ENCODE measurements around the gene USP35.

DNA sequence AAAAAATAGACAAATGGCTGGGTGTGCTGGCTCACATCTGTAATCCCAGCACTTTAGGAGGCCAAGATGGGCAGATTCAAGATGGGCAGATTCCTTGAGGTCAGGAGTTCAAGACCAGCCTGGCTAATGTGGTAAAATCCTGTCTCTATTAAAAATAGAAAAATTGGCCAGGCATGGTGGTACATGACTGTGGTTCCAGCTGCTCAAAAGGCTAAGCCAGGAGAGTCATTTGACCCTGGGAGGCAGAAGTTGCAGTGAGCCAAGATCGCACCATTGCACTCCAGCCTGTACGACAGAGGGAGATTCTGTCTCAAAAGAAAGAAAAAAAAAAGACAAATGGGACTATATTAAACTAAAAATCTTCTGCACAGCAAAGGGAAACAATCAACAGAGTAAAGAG is 55.4 kb downstream of the USP35 start:
- TF ChIP-seq POLR2A (IDR thresholded peaks at IDR 0.05), result no peak
- TF ChIP-seq, protein P1, sequence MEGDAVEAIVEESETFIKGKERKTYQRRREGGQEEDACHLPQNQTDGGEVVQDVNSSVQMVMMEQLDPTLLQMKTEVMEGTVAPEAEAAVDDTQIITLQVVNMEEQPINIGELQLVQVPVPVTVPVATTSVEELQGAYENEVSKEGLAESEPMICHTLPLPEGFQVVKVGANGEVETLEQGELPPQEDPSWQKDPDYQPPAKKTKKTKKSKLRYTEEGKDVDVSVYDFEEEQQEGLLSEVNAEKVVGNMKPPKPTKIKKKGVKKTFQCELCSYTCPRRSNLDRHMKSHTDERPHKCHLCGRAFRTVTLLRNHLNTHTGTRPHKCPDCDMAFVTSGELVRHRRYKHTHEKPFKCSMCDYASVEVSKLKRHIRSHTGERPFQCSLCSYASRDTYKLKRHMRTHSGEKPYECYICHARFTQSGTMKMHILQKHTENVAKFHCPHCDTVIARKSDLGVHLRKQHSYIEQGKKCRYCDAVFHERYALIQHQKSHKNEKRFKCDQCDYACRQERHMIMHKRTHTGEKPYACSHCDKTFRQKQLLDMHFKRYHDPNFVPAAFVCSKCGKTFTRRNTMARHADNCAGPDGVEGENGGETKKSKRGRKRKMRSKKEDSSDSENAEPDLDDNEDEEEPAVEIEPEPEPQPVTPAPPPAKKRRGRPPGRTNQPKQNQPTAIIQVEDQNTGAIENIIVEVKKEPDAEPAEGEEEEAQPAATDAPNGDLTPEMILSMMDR (IDR thresholded peaks at IDR 0.05), result no peak

All from adrenal gland (tissue), 5 donors.